ENCODE data around the gene ZNF431. TPM values are rescaled to one million over a fixed set of nuclear protein-coding genes. Genes with fewer than 3 reads are reported as not detected.

The ZNF431 gene
- total and polyA plus RNA-seq, 2 of the 4 experiments (the other 2 are of a cell fraction), result 4.3 to 4.5 TPM

- Histone ChIP-seq H4K5ac (ENCODE audit: low read depth, low read length) (no peak overlapping the region), H3K18ac (ENCODE audit: low read depth, low read length) (no peak overlapping the region), H2BK20ac (ENCODE audit: low read depth, low read length) (no peak overlapping the region), H2BK5ac (ENCODE audit: low read depth, low read length, poor library complexity, severe bottlenecking) (no peak overlapping the region), H3K4ac (ENCODE audit: low read depth, low read length) (no peak overlapping the region), H3K4me2 (ENCODE audit: low read depth, low read length) (no peak overlapping the region), H2AK9ac (replicated peaks; ENCODE audit: low read depth, low read length, poor library complexity) (no peak overlapping the region), H2BK120ac (ENCODE audit: low read depth, low read length) (no peak overlapping the region), H3K9me1 (ENCODE audit: insufficient read depth, low read length) (no peaks in the 10 kb centered on the region), H4K8ac (ENCODE audit: low read depth in 2 of 2, low read length in 2 of 2) (no peak overlapping the region), H3K9me3 (ENCODE audit: control insufficient read depth, insufficient read depth, low read length) (no peaks in the 10 kb centered on the region), H3K23ac (ENCODE audit: low read depth, low read length) (no peak overlapping the region), H3K36me3 (ENCODE audit: control insufficient read depth, insufficient read depth, low read length) (no peaks in the 10 kb centered on the region), H4K20me1 (ENCODE audit: insufficient read depth, low read length) (no peaks in the 10 kb centered on the region), H2AFZ (replicated peaks; ENCODE audit: low read length, poor library complexity) (no peak overlapping the region), H4K91ac (ENCODE audit: insufficient read depth, low read depth, low read length) (no peak overlapping the region), H3K79me1 (ENCODE audit: low read depth in 1 of 2, low read length in 2 of 2) (no peaks in the 10 kb centered on the region), H3K9ac (ENCODE audit: low read depth, low read length) (no peak overlapping the region), H3K4me3 (ENCODE audit: insufficient read depth, low read depth, low read length) (no peak overlapping the region), H3K4me1 (ENCODE audit: control insufficient read depth, insufficient read depth, low read length) (no peaks in the 10 kb centered on the region), H3K27ac (ENCODE audit: insufficient read depth, low read length) (no peak overlapping the region), H2AK5ac (ENCODE audit: low read depth, low read length) (no peak overlapping the region), H3K27me3 (ENCODE audit: control insufficient read depth, insufficient read depth, low read length) (no peaks in the 10 kb centered on the region), H3K14ac (replicated peaks; ENCODE audit: low read depth, low read length) (no peak overlapping the region), H2BK15ac (ENCODE audit: low read depth, low read length) (no peak overlapping the region), H3K56ac (ENCODE audit: extremely low read depth, insufficient read depth, low read length) (no peak overlapping the region)
- no TSS peak for BruUV-seq (replicated peaks)
- ChIA-PET POLR2A (ENCODE audit: unreplicated experiment) (no interaction called here), CTCF (no interaction called here)
- no peak for TF ChIP-seq POLR2A (IDR thresholded peaks at IDR 0.05; ENCODE audit: low read depth, low read length)
- no peak for TF ChIP-seq RAD21 (IDR thresholded peaks at IDR 0.05; ENCODE audit: low read length)
- TF ChIP-seq CEBPB (IDR thresholded peaks at IDR 0.05; ENCODE audit: low read depth, low read length), result no peak
- no peak for TF ChIP-seq MAZ (IDR thresholded peaks at IDR 0.05; ENCODE audit: borderline replicate concordance, low read depth, low read length)
- TF ChIP-seq USF2 (IDR thresholded peaks at IDR 0.05; ENCODE audit: low read depth, low read length), result no peak
- TF ChIP-seq CHD1 (IDR thresholded peaks at IDR 0.05; ENCODE audit: low read depth, low read length), result no peak
- intact Hi-C loops (cut with micrococcal nuclease), result no loop called here
- WGBS, 2 experiments (ENCODE audit: extremely low coverage in 2 of 2, insufficient read length in 1 of 2), result no CpG with 5 or more reads among the region's 3 CpGs
- ATAC-seq (ENCODE audit: low read depth) (no peak), DNase-seq (no peak)
- in situ Hi-C loops (cut with MboI; ENCODE audit: low sequenced_read_pairs), result no loop called here
- dilution Hi-C loops (cut with HindIII; ENCODE audit: low sequenced_read_pairs, unreplicated experiment), result no loop called here
These were observed 11.6 kb upstream of the ZNF431 start for GRCh38 chr19:21130097-21130775.

Data from IMR-90 (cell line).